HG02943 (cell line): ENCODE data around the gene GLT8D2.

ENCODE experiments used
- ATAC-seq: cut with Tn5 transposase; IDR thresholded peaks from one replicate; pipeline ENCODE4 v1.9.1; 2021; ENCODE audit warnings: mild to moderate bottlenecking, low read depth, moderate library complexity; ENCODE audit not compliant: unreplicated experiment

GLT8D2 gene

GRCh38 chr12:104049903-104050356 is at the start of gene GLT8D2:
Gene GLT8D2, minus strand, starts transcription at chr12:104050187. Its CDS starts 30,539 bp downstream, at chr12:104019648.
- ATAC-seq: no peak

DNA sequence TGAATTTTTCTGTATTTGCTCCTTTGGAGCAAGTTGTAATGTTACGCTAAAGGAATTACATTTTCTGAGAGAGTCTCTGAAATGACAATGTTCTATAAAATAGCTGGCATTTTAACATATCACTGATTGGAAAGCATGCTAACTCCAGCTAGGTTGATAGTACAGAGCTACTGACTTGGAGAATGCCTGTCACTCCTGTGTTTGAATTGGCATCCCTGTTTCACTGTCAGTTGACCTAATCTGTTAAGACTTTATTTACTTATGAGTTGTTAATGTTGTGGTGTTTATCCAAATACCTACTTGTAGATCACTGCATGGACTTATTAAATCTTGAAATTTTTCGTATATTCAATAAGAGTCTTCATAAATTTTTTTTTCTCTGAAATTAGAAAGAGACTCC is 48.0 kb upstream of the GLT8D2 start:
- ATAC-seq: no peak

DNA sequence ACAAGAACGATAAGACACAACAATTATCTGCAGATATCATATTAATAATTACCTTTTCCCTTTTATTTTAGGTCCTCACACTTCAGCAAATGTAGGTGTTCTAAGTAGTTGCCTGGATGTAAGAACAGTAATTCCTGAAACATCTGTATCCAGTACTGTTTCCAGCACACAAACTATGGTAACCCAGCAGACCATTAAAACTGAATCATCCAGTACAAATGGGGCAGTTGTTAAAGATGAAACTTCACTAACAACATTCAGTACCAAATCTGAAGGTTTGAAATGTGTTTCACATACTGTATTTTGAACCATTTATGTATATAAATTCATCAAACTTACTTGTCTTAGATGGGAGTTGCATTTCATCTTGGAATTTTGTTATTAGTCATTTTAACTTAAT is 45.3 kb upstream of the GLT8D2 start:
- no peak for ATAC-seq

DNA sequence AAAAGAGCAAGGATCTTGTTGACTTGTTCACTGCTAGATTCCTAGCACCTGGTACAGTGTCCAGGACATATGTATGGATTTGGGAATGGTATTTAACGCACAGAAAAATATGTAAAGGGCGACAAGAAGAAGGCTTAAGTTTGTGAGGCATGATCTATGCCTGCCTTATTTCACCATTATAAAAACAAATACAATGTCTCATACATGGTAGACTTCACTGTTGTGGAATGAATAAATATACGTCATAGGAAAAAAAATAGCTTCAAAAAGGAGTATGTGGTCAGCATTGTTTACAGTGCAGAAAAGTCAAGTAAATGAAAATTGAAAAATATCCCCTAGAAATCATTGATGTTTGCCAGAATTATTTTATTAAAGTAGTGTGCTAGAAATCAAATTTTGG is 44.3 kb upstream of the GLT8D2 start:
- ATAC-seq: no peak

- ATAC-seq: no peak
These were observed 41.1 kb upstream of the GLT8D2 start for GRCh38 chr12:104091136-104091535.

DNA sequence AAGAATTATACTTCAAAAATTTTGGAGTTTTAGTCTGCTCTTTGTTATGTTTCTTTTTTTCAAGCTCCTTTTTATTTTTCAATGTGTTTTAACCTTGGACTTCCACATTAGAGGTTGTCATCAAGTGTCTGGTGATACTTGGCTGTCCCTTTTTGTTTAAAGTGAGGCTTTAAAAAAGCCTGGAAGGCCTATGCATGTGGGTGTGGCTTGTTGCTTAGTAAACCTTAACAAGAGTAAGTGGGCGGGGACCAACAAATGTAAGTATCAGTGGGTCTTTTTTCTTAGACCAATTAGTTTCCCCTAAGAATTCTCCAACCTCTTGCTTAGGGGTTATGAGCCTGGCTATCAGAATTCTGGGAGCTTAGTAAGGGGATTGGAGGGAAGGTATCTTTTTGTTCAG is 40.7 kb upstream of the GLT8D2 start:
- ATAC-seq: no peak

- no peak for ATAC-seq
These were observed 33.9 kb upstream of the GLT8D2 start for GRCh38 chr12:104083769-104084475.

- ATAC-seq: no peak
These were observed 30.8 kb upstream of the GLT8D2 start for GRCh38 chr12:104080764-104081163.

DNA sequence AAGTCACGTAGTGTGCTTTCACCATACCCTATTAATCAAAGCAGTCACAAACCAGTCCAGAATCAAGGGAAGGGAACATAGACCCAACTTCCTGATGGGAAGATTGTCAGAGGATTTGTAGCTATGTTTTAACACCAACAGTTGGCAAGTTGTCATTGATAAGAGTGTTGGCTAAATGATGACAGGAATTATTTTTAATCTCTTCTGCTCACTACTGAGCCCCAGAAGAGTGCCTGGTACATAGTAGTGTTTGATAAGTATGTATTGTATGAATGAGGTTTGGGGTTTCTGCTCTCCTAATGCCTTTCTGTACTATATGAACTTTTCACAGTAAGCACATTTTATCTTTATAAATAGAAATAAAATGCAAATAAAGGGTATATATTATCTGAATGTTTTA is 29.0 kb upstream of the GLT8D2 start:
- ATAC-seq: no peak

- ATAC-seq: no peak
These were observed 23.7 kb upstream of the GLT8D2 start for GRCh38 chr12:104073699-104074098.

GRCh38 chr12:104072099-104072498 is 22.1 kb upstream of the GLT8D2 start:
- ATAC-seq: no peak

DNA sequence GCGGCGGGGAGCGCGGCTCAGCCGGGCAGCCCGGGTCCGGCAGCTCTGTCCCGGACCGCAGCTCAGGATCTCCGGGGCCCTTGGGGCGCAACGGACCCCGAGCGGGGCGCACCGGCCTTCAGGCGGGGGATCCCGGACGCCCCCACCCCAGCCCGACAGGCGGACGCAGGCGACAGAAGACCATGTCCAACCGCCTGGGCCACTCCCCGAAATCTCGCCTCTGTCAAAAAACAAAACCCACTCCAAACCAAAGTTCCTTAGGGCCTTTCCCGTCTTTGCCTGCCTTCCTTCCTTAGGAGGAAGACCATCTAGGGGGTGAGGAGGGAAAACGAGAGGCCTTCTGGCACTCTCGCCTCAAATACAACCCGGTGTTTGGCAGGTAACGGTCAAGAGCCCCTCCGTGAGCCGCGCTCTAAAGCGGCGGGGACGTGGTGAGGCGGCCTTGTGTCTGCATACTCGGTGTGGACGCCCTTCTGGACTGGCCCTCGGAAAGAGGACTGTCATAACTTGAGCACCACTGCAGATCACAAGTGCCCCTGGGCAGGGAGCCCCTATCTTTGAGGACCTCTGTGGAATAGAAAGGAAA is 14.9 kb upstream of the GLT8D2 start:
- peak; percentile 12 for ATAC-seq

DNA sequence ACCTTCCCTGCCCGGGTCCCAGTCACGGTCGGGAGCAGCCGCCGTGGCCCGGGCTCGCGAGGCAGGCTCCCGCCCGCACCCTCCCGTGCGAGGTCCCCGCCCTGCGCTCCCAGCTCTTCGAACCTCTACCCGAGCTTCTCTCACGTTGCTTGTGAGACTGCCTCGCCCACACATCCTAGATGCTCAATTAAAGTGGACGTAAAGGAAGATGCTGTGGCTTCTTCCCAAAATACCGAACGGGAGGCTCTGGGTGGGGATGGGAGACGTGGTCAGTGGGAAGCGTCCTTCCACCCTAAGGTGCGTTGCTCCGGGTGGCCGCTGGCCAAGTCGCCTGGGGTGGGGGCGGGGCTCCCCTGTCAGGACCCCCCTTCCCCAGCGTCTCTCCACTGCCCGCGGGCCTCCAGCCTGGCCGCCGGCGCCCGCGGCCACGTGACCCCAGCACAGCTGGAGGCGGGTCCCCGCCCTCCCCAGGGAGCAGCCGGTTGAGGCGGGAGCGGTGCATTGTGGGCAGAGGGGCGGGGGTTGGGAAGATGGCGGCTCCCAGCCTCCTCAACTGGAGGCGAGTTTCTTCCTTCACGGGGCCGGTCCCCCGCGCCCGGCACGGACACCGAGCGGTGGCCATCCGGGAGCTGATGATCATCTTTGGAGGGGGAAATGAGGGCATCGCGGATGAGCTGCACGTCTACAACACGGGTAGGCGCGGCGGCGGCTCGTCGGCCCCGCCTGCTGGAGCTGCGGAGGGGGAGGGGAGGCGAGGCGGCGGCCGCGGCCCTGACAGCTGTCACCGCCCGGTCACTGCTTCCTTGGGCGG is 14.2 kb upstream of the GLT8D2 start, which contains the start of gene HCFC2:
HCFC2 (plus strand) TSS at position 501 of the 811 bp plus-strand sequence; CDS start at position 531, 30 bp downstream.
- ATAC-seq: peak; percentile 88

DNA sequence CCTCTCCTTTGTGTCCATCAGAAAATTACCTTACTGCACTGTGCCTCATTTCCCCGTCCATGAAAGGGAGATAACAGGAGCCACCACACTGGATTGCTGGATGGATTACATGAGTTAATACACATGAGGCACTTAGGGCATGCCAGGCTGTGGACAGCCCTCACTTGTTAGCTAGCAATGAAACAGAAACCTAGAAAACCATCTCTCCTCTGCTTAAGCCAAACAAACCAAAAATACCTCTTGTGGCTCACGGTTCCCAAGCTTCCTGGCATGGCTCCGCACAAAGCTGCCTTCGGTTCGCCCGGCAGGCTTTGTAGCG is 13.7 kb upstream of the GLT8D2 start:
- ATAC-seq: peak; percentile 39

DNA sequence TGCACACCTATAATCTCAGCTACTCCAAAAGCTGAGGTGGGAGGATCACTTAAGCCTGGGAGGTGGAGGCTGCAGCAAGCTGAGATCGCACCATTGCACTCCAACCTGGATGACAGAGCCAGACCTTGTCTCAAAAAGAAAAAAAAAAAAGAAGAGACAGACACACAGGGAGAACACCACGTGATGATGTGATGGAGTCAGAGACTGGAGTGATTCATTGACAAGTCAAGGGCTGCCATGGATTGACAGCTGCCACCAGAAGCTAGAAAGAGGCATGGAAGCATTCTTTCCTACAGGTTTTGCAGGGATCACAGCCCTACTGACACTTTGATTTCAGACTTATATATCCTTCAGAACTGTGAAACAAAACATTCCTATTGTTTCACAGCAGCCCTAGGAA is 10.8 kb upstream of the GLT8D2 start:
- ATAC-seq: no peak

DNA sequence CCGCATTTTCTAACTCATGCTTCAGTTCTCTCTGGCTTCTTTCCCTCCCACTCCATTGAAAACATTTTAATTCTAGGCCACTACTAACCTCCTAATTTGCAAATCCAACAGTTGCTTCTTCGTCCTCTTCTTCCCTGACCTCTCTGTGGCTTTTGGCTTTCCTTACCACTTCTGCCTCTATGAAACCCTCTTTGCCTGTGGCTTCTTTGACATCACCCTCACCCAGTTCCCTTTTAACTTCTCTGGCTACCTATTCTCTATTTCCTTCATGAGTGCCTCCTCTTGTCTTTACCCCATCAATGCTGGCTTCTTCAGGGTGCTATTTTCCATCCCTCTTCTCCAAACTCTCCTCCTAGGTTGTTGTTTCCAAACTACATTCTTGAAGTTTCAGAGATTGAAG is 10.0 kb upstream of the GLT8D2 start:
- no peak for ATAC-seq

GRCh38 chr12:104058802-104059201 is 8.8 kb upstream of the GLT8D2 start:
- no peak for ATAC-seq

DNA sequence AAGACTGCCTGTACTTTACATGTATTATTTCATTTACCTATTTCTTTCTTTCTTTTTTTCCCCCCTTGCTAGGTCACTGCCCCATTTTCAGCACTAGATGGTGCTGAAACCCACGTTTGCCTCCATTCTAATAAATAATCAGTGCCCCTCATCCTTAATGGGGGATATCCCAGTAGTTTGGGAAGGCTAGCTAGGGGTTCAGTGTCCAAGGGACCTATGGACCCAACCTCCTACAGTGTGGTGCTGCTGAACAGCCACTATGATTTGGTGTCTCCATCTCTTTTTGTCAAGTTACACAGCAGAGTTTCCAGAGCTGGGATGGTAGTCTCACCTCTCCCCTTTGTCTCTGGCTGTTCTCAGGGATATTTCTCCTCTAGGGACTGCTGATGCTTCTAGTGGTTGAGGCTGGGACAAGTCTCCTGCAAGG is 7.8 kb upstream of the GLT8D2 start:
- ATAC-seq: no peak

DNA sequence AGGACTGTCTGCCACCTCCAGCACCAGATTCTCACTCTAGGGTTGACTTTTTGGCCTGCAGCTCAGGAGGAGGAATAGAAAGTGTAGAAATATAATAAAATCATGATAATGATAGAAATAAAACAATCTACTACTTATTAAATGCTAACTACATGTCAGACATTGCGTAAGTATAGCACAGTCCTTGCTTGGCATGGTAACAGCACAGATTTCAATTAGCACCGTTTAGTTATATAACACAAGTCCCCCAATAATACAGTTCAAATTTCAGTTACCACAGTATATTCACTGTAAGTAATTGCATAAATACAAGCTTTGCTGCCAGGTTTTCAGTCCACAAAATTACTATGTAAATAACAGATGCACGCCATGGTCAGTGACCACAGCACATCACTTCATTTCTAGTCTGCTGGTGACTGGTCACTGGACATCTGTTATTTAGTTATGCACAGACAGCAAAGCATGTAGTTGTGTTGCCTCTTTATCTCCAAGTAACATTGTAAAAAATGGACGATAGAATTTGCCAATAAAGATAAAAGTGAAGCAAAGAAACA is 6.5 kb upstream of the GLT8D2 start:
- ATAC-seq: no peak

DNA sequence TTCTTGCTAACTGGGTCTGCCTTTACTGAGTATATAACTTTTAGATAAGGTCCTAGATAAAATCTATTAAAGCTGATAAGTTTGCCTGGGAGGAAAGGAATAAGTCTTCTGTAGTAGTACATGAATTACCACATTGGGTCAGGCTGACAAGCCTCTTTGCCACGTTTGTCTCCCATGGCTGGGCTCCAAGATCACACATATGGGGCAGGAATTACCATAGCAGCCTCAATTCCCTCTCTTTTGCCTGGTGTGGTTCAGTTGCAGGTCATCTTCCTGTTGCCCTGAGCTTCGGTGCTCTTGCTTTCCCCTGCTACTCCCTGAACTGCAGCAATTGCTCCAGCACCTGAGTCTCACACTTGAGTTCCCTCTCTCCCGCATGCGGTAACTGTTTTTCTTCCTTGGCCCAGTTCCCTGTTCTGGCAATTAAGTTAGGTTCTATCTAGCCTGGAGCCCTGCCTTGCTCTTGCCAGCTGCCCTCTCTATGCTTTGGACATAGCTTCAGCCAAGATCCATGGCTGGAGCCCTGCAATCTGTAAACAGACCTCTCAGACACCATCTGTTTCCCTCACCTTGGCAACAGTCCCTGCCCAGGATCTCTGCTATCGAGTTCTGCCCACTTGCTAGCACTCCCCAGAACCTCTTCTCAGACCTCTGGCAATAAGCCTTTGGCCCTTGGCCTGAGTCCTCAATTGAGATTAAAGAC is 5.8 kb upstream of the GLT8D2 start:
- ATAC-seq: no peak
